CD4-positive, CD25-positive, alpha-beta regulatory T cell (primary cell): ENCODE measurements around the gene GADD45GIP1. TPM values are rescaled to one million over a fixed set of nuclear protein-coding genes. Genes with fewer than 3 reads are reported as not detected.
"Not testable (repeated sequence)": the region's sequence is repeated elsewhere in the genome, so short reads cannot be mapped to it uniquely, and the experiment has no call there.

Experiments used
- ATAC-seq, 2 donors: fragments of 150-1000 bp; cut with Tn5 transposase; one replicate each; pipeline ENCODE4 v1.10.0; 2021; ENCODE audit warnings: low read depth in 2 of 2, moderate number of reproducible peaks in 2 of 2, moderate library complexity in 1 of 2
- DNase-seq, 3 donors: peaks; one replicate each; pipeline versions ENCODE4 v3.0.0 to v3.0.0-alpha.2; 2012 to 2022; ENCODE audit warnings: mixed read lengths in 1 of 3
- H3K27ac ChIP-seq: one replicate; pipeline ENCODE4 v1.7.0; 2013; ENCODE audit warnings: mild to moderate bottlenecking, low read length; ENCODE audit not compliant: insufficient read depth, poor library complexity, severe bottlenecking
- H3K27me3 ChIP-seq: one replicate; pipeline ENCODE4 v1.7.0; 2013; ENCODE audit warnings: low read length; ENCODE audit not compliant: control insufficient read depth, insufficient read depth
- H3K36me3 ChIP-seq: one replicate; pipeline ENCODE4 v1.7.0; 2013; ENCODE audit warnings: mild to moderate bottlenecking, low read length, moderate library complexity; ENCODE audit not compliant: control insufficient read depth, insufficient read depth
- H3K4me1 ChIP-seq: 2 replicates; pipeline ENCODE4 v1.7.0; 2013; ENCODE audit warnings: mild to moderate bottlenecking, low read length; ENCODE audit not compliant: insufficient read depth, control insufficient read depth, poor library complexity, severe bottlenecking
- H3K4me3 ChIP-seq: one replicate; pipeline ENCODE4 v1.7.0; 2013; ENCODE audit warnings: low read depth, mild to moderate bottlenecking, low read length, moderate library complexity
- H3K9me3 ChIP-seq, 2 experiments: 1 replicate in 1 of 2; 2 replicates in 1 of 2; pipeline ENCODE4 v1.7.0; 2013; ENCODE audit warnings: low read length in 2 of 2, mild to moderate bottlenecking in 1 of 2, moderate library complexity in 1 of 2; ENCODE audit not compliant: control insufficient read depth in 2 of 2
- H3K27ac Mint-ChIP-seq, 3 donors: one replicate each; pipeline ENCODE4 v1.8.0; 2020 to 2022; ENCODE audit warnings: mild to moderate bottlenecking in 3 of 3, mixed read lengths in 3 of 3, moderate library complexity in 2 of 3
- H3K27me3 Mint-ChIP-seq: one replicate; pipeline ENCODE4 v1.8.0; 2022; ENCODE audit warnings: mild to moderate bottlenecking, mixed read lengths
- H3K36me3 Mint-ChIP-seq: one replicate; pipeline ENCODE4 v1.8.0; 2020; ENCODE audit warnings: mixed read lengths
- H3K4me1 Mint-ChIP-seq, 4 donors: one replicate each; pipeline ENCODE4 v1.8.0; 2020 to 2022; ENCODE audit warnings: mixed read lengths in 4 of 4, mild to moderate bottlenecking in 1 of 4
- H3K4me3 Mint-ChIP-seq, 4 donors: one replicate each; pipeline ENCODE4 v1.8.0; 2020 to 2022; ENCODE audit warnings: mild to moderate bottlenecking in 4 of 4, mixed read lengths in 4 of 4, moderate library complexity in 3 of 4
- H3K9me3 Mint-ChIP-seq, 7 donors: one replicate each; pipeline ENCODE4 v1.8.0; 2020 to 2022; ENCODE audit warnings: mixed read lengths in 7 of 7, mild to moderate bottlenecking in 3 of 7, moderate library complexity in 2 of 7
- polyA plus RNA-seq, 4 donors: library from polyadenylated mRNA; unstranded; fragments of 300-500 nt; fragmentation: Illumina TruSeq; gene quantifications; one replicate each; pipeline ENCODE4 v1.2.3, GENCODE V29; 2021
- total RNA-seq: library from RNA; stranded (reverse); gene quantifications from one replicate; pipeline ENCODE4 v1.2.3, GENCODE V29; 2022

GADD45GIP1 gene
- total and polyA plus RNA-seq, 5 donors from 2014 or later, result 7.4 to 71.9 (median 65.3) TPM

GRCh38 chr19:12953799-12954611 is 3.0 kb downstream of the GADD45GIP1 start:
- H3K36me3 ChIP-seq, result peaks cover 45% of the 10 kb centered on the region

GRCh38 chr19:12953138-12953798 is 3.8 kb downstream of the GADD45GIP1 start:
- Histone ChIP-seq H3K27me3 (no peaks in the 10 kb centered on the region), H3K4me1 (peaks cover 26% of the 10 kb centered on the region), H3K4me3 (no peak overlapping the region), H3K9me3 (no peaks in the 10 kb centered on the region), H3K36me3 (peaks cover 51% of the 10 kb centered on the region), H3K27ac (no peak overlapping the region)
- H3K4me3 Mint-ChIP-seq, result no peak overlapping the region
- no peaks in the 10 kb centered on the region for H3K9me3 Mint-ChIP-seq
- no peaks in the 10 kb centered on the region for H3K27me3 Mint-ChIP-seq
- H3K4me1 Mint-ChIP-seq, result peaks cover 8 to 40% (median 19%) of the 10 kb centered on the region in 4 donors
- peak overlapping the region in 1 of 3 donors; percentile 32 for H3K27ac Mint-ChIP-seq
- DNase-seq (no peak), ATAC-seq (no peak)
- peaks cover 27% of the 10 kb centered on the region for H3K36me3 Mint-ChIP-seq

More at GRCh38 chr19:12953799-12954611, 3.0 kb downstream of the GADD45GIP1 start:
- no peak overlapping the region for H3K4me3 ChIP-seq
- no peak for ATAC-seq
- no peaks in the 10 kb centered on the region for H3K27me3 Mint-ChIP-seq
- peaks cover 26% of the 10 kb centered on the region for H3K4me1 ChIP-seq
- H3K27ac ChIP-seq, result no peak overlapping the region
- peak overlapping the region in 2 of 4 donors; percentile 27 to 89 for H3K4me3 Mint-ChIP-seq
- H3K27me3 ChIP-seq, result no peaks in the 10 kb centered on the region
- DNase-seq, result no peak
- no peaks in the 10 kb centered on the region for H3K9me3 Mint-ChIP-seq
- peak overlapping the region; percentile 69 to 87 (median 79) for H3K27ac Mint-ChIP-seq
- peaks cover 27% of the 10 kb centered on the region for H3K36me3 Mint-ChIP-seq
- H3K4me1 Mint-ChIP-seq, result peaks cover 8 to 40% (median 19%) of the 10 kb centered on the region in 4 donors
- no peaks in the 10 kb centered on the region for H3K9me3 ChIP-seq

- ATAC-seq (no peak), DNase-seq (no peak)
- peak overlapping the region in 1 of 3 donors; percentile 52 for H3K27ac Mint-ChIP-seq
- H3K36me3 Mint-ChIP-seq, result peaks cover 31% of the 10 kb centered on the region
- H3K27me3 Mint-ChIP-seq, result no peaks in the 10 kb centered on the region
- no peaks in the 10 kb centered on the region for H3K9me3 Mint-ChIP-seq
- H3K4me3 Mint-ChIP-seq, result peak overlapping the region in 1 of 4 donors; percentile 36
- Histone ChIP-seq H3K4me3 (no peak overlapping the region), H3K4me1 (peaks cover 25% of the 10 kb centered on the region), H3K27ac (no peak overlapping the region), H3K36me3 (peaks cover 58% of the 10 kb centered on the region), H3K27me3 (no peaks in the 10 kb centered on the region), H3K9me3 (no peaks in the 10 kb centered on the region)
- H3K4me1 Mint-ChIP-seq, result peaks cover 8 to 40% (median 22%) of the 10 kb centered on the region in 4 donors
These were observed 4.4 kb downstream of the GADD45GIP1 start for GRCh38 chr19:12952488-12953137.

GRCh38 chr19:12952050-12952449 is 5.0 kb downstream of the GADD45GIP1 start:
- Histone ChIP-seq H3K4me1 (peaks cover 20% of the 10 kb centered on the region), H3K36me3 (peaks cover 58% of the 10 kb centered on the region)
- Mint-ChIP-seq H3K4me3 (peak overlapping the region in 1 of 4 donors; percentile 36), H3K4me1 (peaks cover 8 to 40% (median 21%) of the 10 kb centered on the region in 4 donors), H3K36me3 (peaks cover 33% of the 10 kb centered on the region)
- DNase-seq, H3K27ac Mint-ChIP-seq, ATAC-seq, H3K27ac ChIP-seq, H3K27me3 Mint-ChIP-seq, H3K4me3 ChIP-seq, H3K27me3 ChIP-seq, H3K9me3 Mint-ChIP-seq, H3K9me3 ChIP-seq: not testable (repeated sequence)

GRCh38 chr19:12949363-12950283 is 7.4 kb downstream of the GADD45GIP1 start:
- Mint-ChIP-seq H3K36me3 (peaks cover 34% of the 10 kb centered on the region), H3K27me3 (peaks cover 5% of the 10 kb centered on the region), H3K4me1 (peaks cover 2 to 39% (median 23%) of the 10 kb centered on the region in 4 donors), H3K27ac (peak overlapping the region in 2 of 3 donors; percentile 29 to 80), H3K4me3 (peak overlapping the region in 3 of 4 donors; percentile 21 to 86 (median 48)), H3K9me3 (peaks cover 0 to 2% (median 0%) of the 10 kb centered on the region in 7 donors)
- Histone ChIP-seq H3K36me3 (peaks cover 58% of the 10 kb centered on the region), H3K4me1 (peaks cover 19% of the 10 kb centered on the region), H3K27ac (no peak overlapping the region), H3K9me3 (no peaks in the 10 kb centered on the region), H3K4me3 (no peak overlapping the region), H3K27me3 (no peaks in the 10 kb centered on the region)
- DNase-seq, result no peak
- no peak for ATAC-seq

GRCh38 chr19:12948612-12949362 is 8.2 kb downstream of the GADD45GIP1 start:
- no peak overlapping the region for H3K27ac Mint-ChIP-seq
- peaks cover 5% of the 10 kb centered on the region for H3K27me3 Mint-ChIP-seq
- peaks cover 57% of the 10 kb centered on the region for H3K36me3 ChIP-seq
- H3K4me1 ChIP-seq, result peaks cover 20% of the 10 kb centered on the region
- DNase-seq, result no peak
- no peak overlapping the region for H3K4me3 ChIP-seq
- no peak overlapping the region for H3K27ac ChIP-seq
- H3K9me3 Mint-ChIP-seq, result peaks cover 0 to 2% (median 0%) of the 10 kb centered on the region in 7 donors
- no peak for ATAC-seq
- H3K9me3 ChIP-seq, result no peaks in the 10 kb centered on the region
- no peaks in the 10 kb centered on the region for H3K27me3 ChIP-seq
- H3K4me3 Mint-ChIP-seq, result peak overlapping the region in 1 of 4 donors; percentile 43
- H3K36me3 Mint-ChIP-seq, result peaks cover 30% of the 10 kb centered on the region
- H3K4me1 Mint-ChIP-seq, result peaks cover 4 to 35% (median 22%) of the 10 kb centered on the region in 4 donors
